Measurements from ENCODE around the gene LARP4B. TPM values are rescaled to one million over a fixed set of nuclear protein-coding genes. Genes with fewer than 3 reads are reported as not detected.
A peak's percentile ranks its signal among the peaks of the same experiment; 100 is the strongest.

Gene LARP4B
- total and polyA plus RNA-seq, 3 donors from 2014 or later, result 54.2 to 98.6 (median 95.3) TPM

DNA sequence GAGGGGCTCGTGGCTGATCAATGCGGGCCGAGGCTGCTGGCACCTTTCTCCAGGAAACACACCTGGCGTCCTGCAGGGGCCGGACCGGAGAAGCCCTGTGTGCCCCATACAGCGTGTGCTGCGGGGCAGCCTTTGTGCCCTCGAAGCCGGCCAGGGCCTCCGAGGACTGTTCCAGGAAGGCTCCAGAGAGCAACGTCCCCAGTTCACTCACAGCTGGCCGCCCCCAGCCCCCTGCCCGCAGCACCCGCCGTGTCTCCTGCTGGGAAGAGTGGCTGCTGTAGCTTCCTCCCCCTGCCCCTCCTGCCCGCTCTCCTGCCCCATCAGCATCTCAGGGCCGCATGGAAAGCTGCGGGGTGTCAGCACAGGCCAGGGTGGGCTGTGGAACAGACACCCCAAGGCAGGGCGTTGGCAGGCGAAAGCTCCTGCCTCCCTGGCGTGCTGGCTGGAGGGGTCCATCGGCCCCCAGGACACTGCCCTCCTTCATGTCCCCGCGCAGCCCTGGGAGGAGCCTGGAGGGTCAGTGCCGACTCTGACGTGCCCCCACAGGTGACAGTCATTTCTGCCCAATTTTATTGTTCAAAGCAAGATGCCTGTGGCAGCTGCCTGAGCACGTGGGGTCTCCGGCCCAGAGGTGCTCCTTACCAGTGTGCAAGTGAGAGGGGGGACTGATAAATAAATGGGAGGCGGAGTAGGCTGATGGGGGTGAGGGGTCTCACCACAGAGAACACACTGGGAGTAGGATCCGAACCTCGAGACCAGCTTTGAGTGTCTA lies 146.2 kb downstream of the LARP4B start:
- Histone ChIP-seq H3K27me3 (no peaks in the 10 kb centered on the region), H3K4me1 (peaks cover 6% of the 10 kb centered on the region), H3K4me3 (peak overlapping the region in 1 of 2 donors; percentile 50), H3K27ac (peak overlapping the region in 1 of 2 donors; percentile 46), H3K36me3 (ENCODE audit: low read depth, missing control alignments) (no peaks in the 10 kb centered on the region), H3K9me3 (no peaks in the 10 kb centered on the region)
- no peak for TF ChIP-seq POLR2A (IDR thresholded peaks at IDR 0.05)
- TF ChIP-seq, protein P1, sequence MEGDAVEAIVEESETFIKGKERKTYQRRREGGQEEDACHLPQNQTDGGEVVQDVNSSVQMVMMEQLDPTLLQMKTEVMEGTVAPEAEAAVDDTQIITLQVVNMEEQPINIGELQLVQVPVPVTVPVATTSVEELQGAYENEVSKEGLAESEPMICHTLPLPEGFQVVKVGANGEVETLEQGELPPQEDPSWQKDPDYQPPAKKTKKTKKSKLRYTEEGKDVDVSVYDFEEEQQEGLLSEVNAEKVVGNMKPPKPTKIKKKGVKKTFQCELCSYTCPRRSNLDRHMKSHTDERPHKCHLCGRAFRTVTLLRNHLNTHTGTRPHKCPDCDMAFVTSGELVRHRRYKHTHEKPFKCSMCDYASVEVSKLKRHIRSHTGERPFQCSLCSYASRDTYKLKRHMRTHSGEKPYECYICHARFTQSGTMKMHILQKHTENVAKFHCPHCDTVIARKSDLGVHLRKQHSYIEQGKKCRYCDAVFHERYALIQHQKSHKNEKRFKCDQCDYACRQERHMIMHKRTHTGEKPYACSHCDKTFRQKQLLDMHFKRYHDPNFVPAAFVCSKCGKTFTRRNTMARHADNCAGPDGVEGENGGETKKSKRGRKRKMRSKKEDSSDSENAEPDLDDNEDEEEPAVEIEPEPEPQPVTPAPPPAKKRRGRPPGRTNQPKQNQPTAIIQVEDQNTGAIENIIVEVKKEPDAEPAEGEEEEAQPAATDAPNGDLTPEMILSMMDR (IDR thresholded peaks at IDR 0.05), result no peak
- intact Hi-C loops (cut with DNase I; ENCODE audit: low total_unique reads), result no loop called here
- no peak for DNase-seq
- 59 to 60% methylated on average over 18 to 31 of the region's 32 CpGs for WGBS, 2 donors

DNA sequence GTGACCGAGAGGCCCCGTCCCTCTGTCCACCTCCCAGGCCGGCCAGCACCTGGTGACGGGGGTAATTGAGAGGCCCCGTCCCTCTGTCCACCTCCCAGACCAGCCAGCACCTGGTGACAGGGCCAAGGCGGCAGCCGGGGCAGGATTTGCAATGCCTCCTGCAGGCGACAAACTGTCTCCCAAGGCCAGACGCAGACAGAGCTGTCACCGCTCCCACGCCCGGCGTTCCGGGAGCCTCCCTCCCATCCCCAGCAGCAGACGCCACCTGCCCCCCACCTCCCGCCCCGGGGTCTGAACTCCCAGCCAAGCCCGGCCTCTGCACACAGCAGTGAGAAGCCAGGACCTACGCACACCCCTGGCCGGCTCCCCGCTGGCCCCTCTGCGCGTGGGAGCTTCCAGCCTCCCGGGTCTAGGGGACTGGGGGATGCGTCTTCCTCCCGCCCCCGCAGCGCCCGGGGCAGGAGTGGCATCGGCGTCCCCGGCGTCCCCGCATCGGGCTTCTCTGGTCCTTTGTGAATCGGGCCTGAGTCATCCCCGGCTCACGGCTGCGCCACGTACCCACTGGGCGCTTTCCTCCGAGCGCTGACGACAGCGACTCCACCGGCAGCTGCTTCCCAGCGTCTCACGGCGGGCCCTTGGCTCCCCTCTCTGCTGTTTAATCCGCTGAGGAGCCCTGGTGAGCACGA lies 147.0 kb downstream of the LARP4B start:
- peak overlapping the region; percentile 15 to 50 for H3K4me3 ChIP-seq
- H3K4me1 ChIP-seq, result peaks cover 2% of the 10 kb centered on the region
- TF ChIP-seq, protein P1 (IDR thresholded peaks at IDR 0.05), result no peak
- TF ChIP-seq POLR2A (IDR thresholded peaks at IDR 0.05), result no peak
- no peaks in the 10 kb centered on the region for H3K36me3 ChIP-seq (ENCODE audit: low read depth, missing control alignments)
- H3K27ac ChIP-seq, result peak overlapping the region in 1 of 2 donors; percentile 46
- no peaks in the 10 kb centered on the region for H3K27me3 ChIP-seq
- intact Hi-C loops (cut with DNase I; ENCODE audit: low total_unique reads), result no loop called here
- WGBS, 2 donors, result 2 to 50% methylated on average over 1 to 39 of the region's 51 CpGs
- no peaks in the 10 kb centered on the region for H3K9me3 ChIP-seq
- peak; percentile 83 for DNase-seq

DNA sequence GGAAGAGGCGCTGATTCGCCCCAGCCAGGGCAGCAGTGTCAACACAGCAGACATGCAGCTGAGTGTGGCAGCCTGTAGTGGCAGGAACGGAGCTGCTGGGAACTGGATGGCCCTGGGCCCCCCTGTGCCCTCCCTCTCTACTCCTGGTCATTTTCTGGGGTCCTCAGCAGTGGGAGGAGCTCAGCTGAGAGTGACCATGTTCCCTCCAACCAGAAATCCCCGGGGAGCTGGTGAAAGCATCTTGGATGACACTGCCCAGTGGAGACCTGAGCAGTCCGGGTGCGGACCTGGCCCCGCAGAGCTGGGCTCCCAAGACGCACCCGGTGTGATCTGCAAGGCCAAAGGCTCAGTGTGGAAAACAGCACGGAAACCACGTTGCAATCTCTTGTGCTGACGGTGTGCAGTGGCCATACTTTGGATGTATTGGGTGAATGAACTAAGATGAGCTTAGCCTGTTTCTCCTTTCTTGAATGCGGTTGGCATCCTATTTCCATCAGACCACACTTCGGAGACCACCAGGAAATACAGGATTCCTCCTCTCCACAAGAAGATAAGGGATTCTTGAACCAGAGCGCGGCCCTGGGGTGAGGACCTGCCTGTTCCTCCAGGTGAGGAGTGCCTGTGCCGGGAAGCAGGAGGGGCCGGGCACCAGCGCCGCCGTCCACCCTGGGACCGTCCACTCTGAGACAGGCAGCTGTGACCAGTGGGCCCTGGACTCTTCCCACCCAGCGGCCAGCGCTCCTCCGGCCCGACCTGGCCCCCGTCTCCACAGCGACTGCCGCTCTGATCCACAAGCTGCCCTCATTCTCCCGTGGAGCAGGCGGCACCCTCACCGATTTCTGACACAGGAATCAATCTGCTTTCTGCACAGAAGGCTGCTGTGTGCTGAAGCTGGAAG lies 148.5 kb downstream of the LARP4B start:
- no peak for DNase-seq

More for the DNA sequence above, 148.5 kb downstream of the LARP4B start:
- Histone ChIP-seq H3K4me1 (no peaks in the 10 kb centered on the region), H3K36me3 (ENCODE audit: low read depth, missing control alignments) (no peaks in the 10 kb centered on the region), H3K27me3 (no peaks in the 10 kb centered on the region), H3K27ac (no peak overlapping the region), H3K9me3 (no peaks in the 10 kb centered on the region), H3K4me3 (no peak overlapping the region)
- WGBS, 2 donors, result 75 to 93% methylated on average over 26 to 32 of the region's 32 CpGs
- intact Hi-C loops (cut with DNase I; ENCODE audit: low total_unique reads), result no loop called here
- TF ChIP-seq, protein P1 (IDR thresholded peaks at IDR 0.05), result no peak
- TF ChIP-seq POLR2A (IDR thresholded peaks at IDR 0.05), result no peak

All from testis (tissue), 3 donors.